H1 (cell line): Measurements from ENCODE around the gene OBSCN. TPM values are rescaled to one million over a fixed set of nuclear protein-coding genes. Genes with fewer than 3 reads are reported as not detected.

ENCODE experiments used
- CTCF ChIA-PET: fragments of 300-600 bp; sonication (Branson Sonifier 250); formaldehyde crosslinking; loops from one replicate; lab custom pipeline; 2021; ENCODE audit not compliant: partially characterized antibody; lab: Charles Lee
- POLR2A ChIA-PET: fragments of 300-600 bp; sonication (Branson Sonifier 250); formaldehyde crosslinking; loops from one replicate; lab custom pipeline; 2021; ENCODE audit warnings: inconsistent platforms; ENCODE audit not compliant: partially characterized antibody; lab: Charles Lee
- DNase-seq, 2 experiments: peaks; one replicate each; pipeline versions ENCODE4 v3.0.0 to v3.0.0-alpha.2; 2010 to 2022; ENCODE audit warnings: low spot score in 2 of 2, low read depth in 1 of 2, mixed read lengths in 1 of 2
- FAIRE-seq: peaks from 2 replicates; lab custom pipeline; 2011; peaks lifted over from hg19 to GRCh38; lab: Jason Lieb, UNC
- H2AFZ ChIP-seq: 2 replicates; pipeline ENCODE4 v1.8.1; 2012; ENCODE audit warnings: low read length, inconsistent platforms
- H2AK5ac ChIP-seq: 2 replicates; pipeline ENCODE4 v1.6.1; 2013; ENCODE audit warnings: low read depth, low read length
- H2BK120ac ChIP-seq: replicated peaks from 2 replicates; pipeline ENCODE3; 2013; ENCODE audit warnings: low read depth, low read length, inconsistent platforms
- H2BK12ac ChIP-seq: 2 replicates; pipeline ENCODE4 v1.6.1; 2013; ENCODE audit warnings: low read depth, low read length
- H2BK15ac ChIP-seq: 2 replicates; pipeline ENCODE4 v1.6.1; 2013; ENCODE audit warnings: low read length
- H2BK20ac ChIP-seq: 2 replicates; pipeline ENCODE4 v1.6.1; 2013; ENCODE audit warnings: low read length
- H2BK5ac ChIP-seq: 2 replicates; pipeline ENCODE4 v1.6.1; 2013; ENCODE audit warnings: low read depth, low read length
- H3K14ac ChIP-seq: 2 replicates; pipeline ENCODE4 v1.6.1; 2013; ENCODE audit warnings: inconsistent platforms; ENCODE audit not compliant: insufficient read length
- H3K18ac ChIP-seq: 2 replicates; pipeline ENCODE4 v1.6.1; 2013; ENCODE audit warnings: low read length; ENCODE audit errors: extremely low read depth
- H3K23ac ChIP-seq: 2 replicates; pipeline ENCODE4 v1.6.1; 2013; ENCODE audit warnings: inconsistent platforms; ENCODE audit not compliant: insufficient read length
- H3K23me2 ChIP-seq: 2 replicates; pipeline ENCODE4 v1.6.1; 2013; ENCODE audit warnings: low read depth, low read length
- H3K27ac ChIP-seq: 2 replicates; pipeline ENCODE4 v1.6.1; 2011; ENCODE audit warnings: low read depth, low read length, inconsistent platforms
- H3K27me3 ChIP-seq, 4 experiments: replicated peaks in 1 of 4; 1 replicate in 1 of 4; 2 replicates in 3 of 4; pipeline versions ENCODE4 v1.6.1 to v1.8.1; 2011 to 2013; ENCODE audit warnings: low read length in 3 of 4, mild to moderate bottlenecking in 3 of 4, inconsistent platforms in 2 of 4, mixed read lengths in 2 of 4, moderate library complexity in 1 of 4; ENCODE audit not compliant: control insufficient read depth in 3 of 4, insufficient read depth in 3 of 4; ENCODE audit errors: extremely low read depth in 1 of 4
- H3K36me3 ChIP-seq, 4 experiments: 2 replicates each; pipeline versions ENCODE4 v1.6.1 to v1.8.1; 2011 to 2013; ENCODE audit warnings: mild to moderate bottlenecking in 4 of 4, low read length in 3 of 4, moderate library complexity in 2 of 4, control low read depth in 1 of 4, inconsistent platforms in 1 of 4; ENCODE audit not compliant: insufficient read depth in 4 of 4, control insufficient read depth in 2 of 4
- H3K4ac ChIP-seq: replicated peaks from 2 replicates; pipeline ENCODE3; 2013; ENCODE audit warnings: low read length, low read depth, mixed read lengths, inconsistent platforms; ENCODE audit not compliant: insufficient read length
- H3K4me1 ChIP-seq, 4 experiments: replicated peaks in 1 of 4; 1 replicate in 1 of 4; 2 replicates in 3 of 4; pipeline versions ENCODE4 v1.6.1 to v1.8.1; 2011 to 2013; ENCODE audit warnings: low read length in 3 of 4, inconsistent platforms in 2 of 4, mixed read lengths in 1 of 4; ENCODE audit not compliant: insufficient read depth in 4 of 4, control insufficient read depth in 3 of 4
- H3K4me2 ChIP-seq, 2 experiments: 2 replicates each; pipeline versions ENCODE4 v1.6.1 to v1.8.1; 2011 to 2013; ENCODE audit warnings: low read depth in 2 of 2, low read length in 2 of 2, control low read depth in 1 of 2, inconsistent platforms in 1 of 2, mild to moderate bottlenecking in 1 of 2; ENCODE audit not compliant: insufficient read depth in 1 of 2
- H3K4me3 ChIP-seq, 4 experiments: fragments of 200-600, 300-600 bp in 1 of 4; sonication (generic), shearing (Covaris generic), sonication (Bioruptor Twin) in 1 of 4; 2 replicates each; pipeline versions ENCODE4 v1.5.1 to v1.8.1; 2011 to 2016; ENCODE audit warnings: low read length in 4 of 4, low read depth in 3 of 4, control low read depth in 2 of 4, inconsistent platforms in 2 of 4, mild to moderate bottlenecking in 2 of 4, mixed read lengths in 1 of 4, moderate library complexity in 1 of 4; ENCODE audit not compliant: insufficient read depth in 2 of 4; ENCODE audit errors: extremely low read depth in 1 of 4
- H3K56ac ChIP-seq: replicated peaks from 2 replicates; pipeline ENCODE3; 2013; ENCODE audit warnings: low read depth, mild to moderate bottlenecking, mixed read lengths, low read length, inconsistent platforms; ENCODE audit not compliant: insufficient read length
- H3K79me1 ChIP-seq: 2 replicates; pipeline ENCODE4 v1.6.1; 2013; ENCODE audit warnings: low read depth, low read length, control low read depth
- H3K79me2 ChIP-seq, 2 experiments: 2 replicates each; pipeline versions ENCODE4 v1.6.1 to v1.8.1; 2012 to 2013; ENCODE audit warnings: low read length in 2 of 2, mild to moderate bottlenecking in 2 of 2, inconsistent platforms in 1 of 2; ENCODE audit not compliant: insufficient read depth in 2 of 2, control insufficient read depth in 1 of 2
- H3K9ac ChIP-seq, 4 experiments: replicated peaks in 1 of 4; 1 replicate in 1 of 4; 2 replicates in 3 of 4; pipeline versions ENCODE4 v1.6.1 to v1.8.1; 2011 to 2013; ENCODE audit warnings: low read depth in 3 of 4, low read length in 3 of 4, control low read depth in 2 of 4, mild to moderate bottlenecking in 2 of 4, moderate library complexity in 2 of 4, inconsistent platforms in 1 of 4; ENCODE audit errors: extremely low read depth in 1 of 4
- H3K9me3 ChIP-seq, 2 experiments: 2 replicates each; pipeline versions ENCODE4 v1.6.1 to v1.8.1; 2012 to 2013; ENCODE audit warnings: mild to moderate bottlenecking in 2 of 2, moderate library complexity in 2 of 2, control low read depth in 1 of 2, inconsistent platforms in 1 of 2, low read depth in 1 of 2, low read length in 1 of 2, mixed read lengths in 1 of 2; ENCODE audit not compliant: insufficient read depth in 2 of 2
- H4K20me1 ChIP-seq, 2 experiments: replicated peaks in 1 of 2; 2 replicates each; pipeline versions ENCODE3 to v1.8.1; 2011 to 2013; ENCODE audit warnings: inconsistent platforms in 2 of 2, low read length in 2 of 2, mild to moderate bottlenecking in 1 of 2; ENCODE audit not compliant: insufficient read depth in 2 of 2, control insufficient read depth in 1 of 2
- H4K5ac ChIP-seq: 2 replicates; pipeline ENCODE4 v1.6.1; 2013; ENCODE audit warnings: low read length, low read depth, mixed read lengths, inconsistent platforms; ENCODE audit not compliant: insufficient read length
- H4K8ac ChIP-seq: 2 replicates; pipeline ENCODE4 v1.8.0; 2013; ENCODE audit warnings: mild to moderate bottlenecking, moderate library complexity, low read length, inconsistent platforms; ENCODE audit not compliant: insufficient read depth; ENCODE audit errors: extremely low read depth
- H4K91ac ChIP-seq: replicated peaks from 2 replicates; pipeline ENCODE3; 2013; ENCODE audit warnings: low read length, mixed read lengths, inconsistent platforms; ENCODE audit not compliant: insufficient read length
- BCL11A ChIP-seq, 2 experiments: IDR thresholded peaks; one replicate each; pipeline ENCODE4 v1.6.1; 2011; ENCODE audit warnings: low read depth in 2 of 2, low read length in 2 of 2, mild to moderate bottlenecking in 2 of 2
- JUN ChIP-seq: IDR thresholded peaks from 2 replicates; pipeline ENCODE4 v1.6.1; 2011; ENCODE audit warnings: low read depth, mild to moderate bottlenecking, improper control_type of control experiment, low read length
- RAD21 ChIP-seq, 2 experiments: IDR thresholded peaks in 1 of 2; conservative IDR thresholded peaks in 1 of 2; 2 replicates each; pipeline ENCODE4 v1.6.1; 2011; ENCODE audit warnings: low read depth in 2 of 2, low read length in 2 of 2, improper control_type of control experiment in 1 of 2, inconsistent platforms in 1 of 2, mild to moderate bottlenecking in 1 of 2, moderate library complexity in 1 of 2
- RNF2 ChIP-seq: fragments of 200-900, 300-1000 bp; sonication (generic); IDR thresholded peaks from 2 replicates; pipeline ENCODE4 v1.7.1; 2016; ENCODE audit warnings: borderline replicate concordance, low read depth, mild to moderate bottlenecking, antibody characterized with exemption, low read length; ENCODE audit not compliant: poor library complexity, severe bottlenecking; ENCODE audit errors: missing control alignments
- SP4 ChIP-seq: IDR thresholded peaks from 2 replicates; pipeline ENCODE4 v1.6.1; 2012; ENCODE audit warnings: low read length, inconsistent platforms
- TAF7 ChIP-seq: optimal IDR thresholded peaks from 2 replicates; pipeline ENCODE3; 2011; ENCODE audit warnings: low read depth, mild to moderate bottlenecking, inconsistent platforms, low read length, moderate library complexity, borderline replicate concordance
- WGBS, 2 experiments: shearing (Covaris generic) in 1 of 2; methylation state at CpG; one replicate each; pipeline versions ENCODE4 v1.1.6 to v1.1.7; 2013 to 2015; ENCODE audit warnings: low lambda C conversion rate in 2 of 2, mixed read lengths in 2 of 2, inconsistent platforms in 1 of 2, low coverage in 1 of 2, missing lambda C conversion rate in 1 of 2; ENCODE audit not compliant: insufficient replicate concordance in 2 of 2, insufficient coverage in 1 of 2, insufficient read length in 1 of 2; ENCODE audit errors: extremely low coverage in 1 of 2, missing lambda C conversion rate in 1 of 2; 5-methylcytosine and 5-hydroxymethylcytosine counted together
- polyA plus RNA-seq, 7 experiments: library from polyadenylated mRNA; depleted of rRNA in 3 of 7; stranded (reverse) in 5 of 7; unstranded in 2 of 7; fragments of >200 nt in 5 of 7; fragments of 200-250 nt in 2 of 7; gene quantifications; 1 replicate in 5 of 7; 2 replicates in 1 of 7; 4 replicates in 1 of 7; pipeline versions ENCODE4 v1.2.1 to v1.2.3, GENCODE V29; 2011 to 2013; ENCODE audit warnings: missing spikeins in 2 of 7, mixed read lengths in 2 of 7
- total RNA-seq: library from RNA; stranded (reverse); fragmentation: NEBNext Ultra II Directional; extraction: Animal tissue kit (Norgen Biotek cat#: 25700); gene quantifications from 2 replicates; pipeline ENCODE4 v1.2.1, GENCODE V29; 2021

Gene OBSCN
- total and polyA plus RNA-seq, 2 of the 8 experiments (the other 6 are each of a cell fraction or from before 2014, with no cell fraction given), result 7.5 to 28.4 TPM

DNA sequence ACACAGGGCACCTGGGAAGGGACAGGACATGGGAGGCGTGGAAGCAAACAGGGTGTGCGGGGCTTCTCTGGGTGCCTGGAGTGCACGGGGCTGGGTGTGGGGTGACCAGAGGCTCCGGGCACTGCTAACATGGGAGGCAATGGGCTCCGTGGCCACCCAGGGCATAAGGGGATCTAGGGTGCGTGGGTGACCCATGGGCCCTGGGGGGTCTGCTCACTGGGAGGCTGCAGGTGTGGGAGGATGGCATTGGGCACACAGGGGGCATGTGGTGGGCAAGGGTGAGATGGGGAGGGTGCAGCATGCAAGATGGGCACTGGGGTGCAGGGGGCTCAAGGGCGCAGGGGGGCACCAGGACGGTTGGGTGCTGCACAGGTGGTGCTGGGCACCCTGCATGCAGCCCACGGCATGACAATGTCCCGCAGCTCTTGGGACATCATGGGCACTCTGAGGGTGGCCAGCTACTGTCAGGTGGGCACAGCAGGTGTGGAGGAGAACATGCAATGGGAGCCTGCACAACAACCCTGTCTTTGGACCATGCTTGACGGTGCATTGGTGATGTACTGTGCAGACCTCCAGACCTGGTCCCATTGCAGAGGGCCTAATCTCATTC is 183.7 kb downstream of the OBSCN start:
- Histone ChIP-seq H3K9me3 (no peaks in the 10 kb centered on the region), H3K9ac (no peak overlapping the region), H2BK12ac (no peak overlapping the region), H3K23me2 (no peaks in the 10 kb centered on the region), H2BK20ac (no peak overlapping the region), H3K4me3 (no peak overlapping the region), H3K4me2 (no peak overlapping the region), H3K18ac (no peak overlapping the region), H3K36me3 (peaks cover 5 to 28% (median 14%) of the 10 kb centered on the region in 4 experiments; a peak in 7 of 8 replicates), H2BK5ac (no peak overlapping the region), H3K23ac (no peak overlapping the region), H4K8ac (no peak overlapping the region; the same call in 1 of the 2 replicates), H2AK5ac (no peak overlapping the region), H2BK120ac (no peak overlapping the region), H3K27ac (no peak overlapping the region), H3K79me2 (no peaks in the 10 kb centered on the region), H4K20me1 (peaks cover 9 to 19% of the 10 kb centered on the region in 2 experiments), H3K27me3 (no peaks in the 10 kb centered on the region), H4K91ac (no peak overlapping the region), H3K79me1 (peaks cover 2% of the 10 kb centered on the region; the same call in 1 of the 2 replicates), H3K56ac (no peak overlapping the region), H3K4me1 (no peaks in the 10 kb centered on the region), H3K4ac (no peak overlapping the region), H4K5ac (no peak overlapping the region), H2AFZ (no peak overlapping the region), H3K14ac (no peak overlapping the region), H2BK15ac (no peak overlapping the region)
- no peak for FAIRE-seq
- no peak for DNase-seq
- WGBS, 2 experiments, result 96% methylated on average over 11 of the region's 11 CpGs; no CpG with 5 or more reads in 1 of the 2 experiments
- TF ChIP-seq BCL11A (IDR thresholded peaks at IDR 0.05; ENCODE audit: low read depth in 2 of 2, low read length in 2 of 2), result no peak
- no peak for TF ChIP-seq SP4
- 0 out of 4 replicates have a peak, but pooled peaks of 1 of the 2 experiments have one; percentile 8 for TF ChIP-seq RAD21 (IDR thresholded peaks at IDR 0.05 in 1 of 2, conservative IDR thresholded peaks at IDR 0.05 in 1 of 2; ENCODE audit: low read depth in 2 of 2, low read length in 2 of 2)
- no peak for TF ChIP-seq JUN
- TF ChIP-seq RNF2, result no peak
- no peak for TF ChIP-seq TAF7
- ChIA-PET POLR2A (interaction anchor here (0.9 to 5.8 kb wide), 5 partner anchors 9 to 95 kb away, joined by 3 to 31 read pairs (median 5); partner anchors contain the start of gene TRIM11), CTCF (interaction anchor here (0.6 to 1.5 kb wide), 3 partner anchors 12 to 481 kb away, joined by 4 to 6 read pairs (median 5); no protein-coding TSS in a partner anchor)
